GM23338 (cell line): Measurements from ENCODE around the gene SLC4A2.

Experiments used
- CREB1 ChIP-seq: fragments of 250-450 bp; sonication (Bioruptor Pico); IDR thresholded peaks from 2 replicates; pipeline ENCODE4 v1.5.0; 2020; ENCODE audit warnings: low read depth, mild to moderate bottlenecking, moderate library complexity
- CTCF ChIP-seq, 2 experiments: fragments of 200-600 bp in 1 of 2; sonication (generic) in 1 of 2; conservative IDR thresholded peaks; 2 replicates each; pipeline versions ENCODE4 v1.5.1 to v1.6.1; 2016 to 2017; ENCODE audit warnings: antibody characterized with exemption in 2 of 2, low read depth in 2 of 2, mild to moderate bottlenecking in 2 of 2, moderate library complexity in 1 of 2
- ETS1 ChIP-seq: IDR thresholded peaks from 2 replicates; pipeline ENCODE4 v1.6.1; 2016; ENCODE audit warnings: antibody characterized with exemption
- EZH2 ChIP-seq: fragments of 200-600 bp; sonication (generic); IDR thresholded peaks from one replicate; pipeline ENCODE4 v1.8.0; 2017; ENCODE audit warnings: antibody characterized with exemption, mild to moderate bottlenecking, low read depth; ENCODE audit not compliant: unreplicated experiment
- EZH2phosphoT487 ChIP-seq: fragments of 200-600 bp; sonication (generic); IDR thresholded peaks from one replicate; pipeline ENCODE4 v1.8.1; 2018; ENCODE audit warnings: antibody characterized with exemption; ENCODE audit not compliant: unreplicated experiment
- NANOG ChIP-seq: IDR thresholded peaks from 2 replicates; pipeline ENCODE4 v1.6.1; 2016; ENCODE audit warnings: antibody characterized with exemption, borderline replicate concordance
- POLR2AphosphoS5 ChIP-seq: IDR thresholded peaks from 2 replicates; pipeline ENCODE4 v1.6.1; 2016; ENCODE audit warnings: antibody characterized with exemption, low read depth
- REST ChIP-seq: IDR thresholded peaks from one replicate; pipeline ENCODE4 v1.6.1; 2018; ENCODE audit warnings: antibody characterized with exemption; ENCODE audit not compliant: unreplicated experiment
- STAT1 ChIP-seq: IDR thresholded peaks from one replicate; pipeline ENCODE4 v1.6.1; 2016; ENCODE audit warnings: antibody characterized with exemption; ENCODE audit not compliant: unreplicated experiment
- ZNF331 ChIP-seq: fragments of 250-450 bp; sonication (Bioruptor Pico); IDR thresholded peaks from 2 replicates; pipeline ENCODE4 v1.5.0; 2020; ENCODE audit warnings: low read depth, mild to moderate bottlenecking, moderate library complexity
- ZNF462 ChIP-seq: fragments of 250-450 bp; sonication (Bioruptor Pico); IDR thresholded peaks from 2 replicates; pipeline ENCODE4 v1.5.0; 2020; ENCODE audit warnings: mild to moderate bottlenecking, moderate library complexity

- no peak for TF ChIP-seq CTCF (conservative IDR thresholded peaks at IDR 0.05; ENCODE audit: low read depth in 2 of 2)
- TF ChIP-seq ETS1, result no peak
- no peak for TF ChIP-seq POLR2AphosphoS5
- TF ChIP-seq EZH2, result no peak
- no peak for TF ChIP-seq ZNF462 (CRISPR knock-in tag)
- TF ChIP-seq NANOG, result no peak
- TF ChIP-seq REST, result no peak
- no peak for TF ChIP-seq EZH2phosphoT487
- TF ChIP-seq CREB1, result no peak
- TF ChIP-seq STAT1, result no peak
- no peak for TF ChIP-seq ZNF331 (CRISPR knock-in tag)
Measured at GRCh38 chr7:151033864-151034249, 25.5 kb upstream of the SLC4A2 start.
